ENCODE measurements around the gene ARAP1. TPM values are rescaled to one million over a fixed set of nuclear protein-coding genes. Genes with fewer than 3 reads are reported as not detected.

The ARAP1 gene
- total RNA-seq, 1 experiment from 2014 or later: 66.1 TPM

- no peak overlapping the region for H3K27ac ChIP-seq (ENCODE audit: low read depth, low read length, poor library complexity, severe bottlenecking)
- no peaks in the 10 kb centered on the region for H3K36me3 ChIP-seq (ENCODE audit: insufficient read depth, low read length, poor library complexity, severe bottlenecking)
- DNase-seq (ENCODE audit: low spot score): no peak
- ChIA-PET POLR2A (ENCODE audit: low non-redundant PET) (no interaction called here), CTCF (no interaction called here)
- H3K27me3 ChIP-seq (replicated peaks; ENCODE audit: insufficient read depth, low read depth, low read length, poor library complexity): no peaks in the 10 kb centered on the region
- no peaks in the 10 kb centered on the region for H3K9me3 ChIP-seq (ENCODE audit: low read depth, low read length, poor library complexity, severe bottlenecking)
- intact Hi-C loops (cut with micrococcal nuclease; ENCODE audit: unreplicated experiment): no loop called here
- no peak overlapping the region for H3K4me3 ChIP-seq (ENCODE audit: low read depth, low read length, poor library complexity, severe bottlenecking)
- no peak for TF ChIP-seq EZH2 (IDR thresholded peaks at IDR 0.05; ENCODE audit: borderline replicate concordance, low read depth, low read length, poor library complexity, severe bottlenecking)
- no peak for TF ChIP-seq CTCF (conservative IDR thresholded peaks at IDR 0.05; ENCODE audit: low read depth, low read length)
- no TSS peak for BruUV-seq (replicated peaks)
- peaks cover 12% of the 10 kb centered on the region for H3K4me1 ChIP-seq (ENCODE audit: insufficient read depth, low read length, poor library complexity, severe bottlenecking)
These were observed 18.6 kb upstream of the ARAP1 start for GRCh38 chr11:72770799-72771198.

GRCh38 chr11:72769680-72770079, 17.5 kb upstream of the ARAP1 start:
- no peaks in the 10 kb centered on the region for H3K36me3 ChIP-seq (ENCODE audit: insufficient read depth, low read length, poor library complexity, severe bottlenecking)
- H3K27ac ChIP-seq (ENCODE audit: low read depth, low read length, poor library complexity, severe bottlenecking): no peak overlapping the region
- H3K4me3 ChIP-seq (ENCODE audit: low read depth, low read length, poor library complexity, severe bottlenecking): no peak overlapping the region
- CTCF ChIA-PET: no interaction called here
- no peak for DNase-seq (ENCODE audit: low spot score)
- BruUV-seq (replicated peaks): no TSS peak
- POLR2A ChIA-PET (ENCODE audit: low non-redundant PET): no interaction called here
- no peaks in the 10 kb centered on the region for H3K27me3 ChIP-seq (replicated peaks; ENCODE audit: insufficient read depth, low read depth, low read length, poor library complexity)
- intact Hi-C loops (cut with micrococcal nuclease; ENCODE audit: unreplicated experiment): no loop called here
- no peaks in the 10 kb centered on the region for H3K9me3 ChIP-seq (ENCODE audit: low read depth, low read length, poor library complexity, severe bottlenecking)
- peaks cover 12% of the 10 kb centered on the region for H3K4me1 ChIP-seq (ENCODE audit: insufficient read depth, low read length, poor library complexity, severe bottlenecking)
- TF ChIP-seq CTCF (conservative IDR thresholded peaks at IDR 0.05; ENCODE audit: low read depth, low read length) (no peak), EZH2 (IDR thresholded peaks at IDR 0.05; ENCODE audit: borderline replicate concordance, low read depth, low read length, poor library complexity, severe bottlenecking) (no peak)

- TF ChIP-seq CTCF (conservative IDR thresholded peaks at IDR 0.05; ENCODE audit: low read depth, low read length): no peak
- TF ChIP-seq EZH2 (IDR thresholded peaks at IDR 0.05; ENCODE audit: borderline replicate concordance, low read depth, low read length, poor library complexity, severe bottlenecking): no peak
- no peak for DNase-seq (ENCODE audit: low spot score)
- no TSS peak for BruUV-seq (replicated peaks)
- H3K4me1 ChIP-seq (ENCODE audit: insufficient read depth, low read length, poor library complexity, severe bottlenecking): peaks cover 11% of the 10 kb centered on the region
- ChIA-PET CTCF (no interaction called here), POLR2A (ENCODE audit: low non-redundant PET) (no interaction called here)
- intact Hi-C loops (cut with micrococcal nuclease; ENCODE audit: unreplicated experiment): no loop called here
- H3K4me3 ChIP-seq (ENCODE audit: low read depth, low read length, poor library complexity, severe bottlenecking): no peak overlapping the region
- H3K27ac ChIP-seq (ENCODE audit: low read depth, low read length, poor library complexity, severe bottlenecking): no peak overlapping the region
- H3K27me3 ChIP-seq (replicated peaks; ENCODE audit: insufficient read depth, low read depth, low read length, poor library complexity): no peaks in the 10 kb centered on the region
- no peaks in the 10 kb centered on the region for H3K36me3 ChIP-seq (ENCODE audit: insufficient read depth, low read length, poor library complexity, severe bottlenecking)
- no peaks in the 10 kb centered on the region for H3K9me3 ChIP-seq (ENCODE audit: low read depth, low read length, poor library complexity, severe bottlenecking)
These were observed 16.4 kb upstream of the ARAP1 start for GRCh38 chr11:72768581-72768980.

Measured in A673 (cell line).